ENCODE data around the gene SLC38A1.
A peak's percentile ranks its signal among the peaks of the same experiment; 100 is the strongest.
"Not testable (repeated sequence)": the region's sequence is repeated elsewhere in the genome, so short reads cannot be mapped to it uniquely, and the experiment has no call there.

The SLC38A1 gene

DNA sequence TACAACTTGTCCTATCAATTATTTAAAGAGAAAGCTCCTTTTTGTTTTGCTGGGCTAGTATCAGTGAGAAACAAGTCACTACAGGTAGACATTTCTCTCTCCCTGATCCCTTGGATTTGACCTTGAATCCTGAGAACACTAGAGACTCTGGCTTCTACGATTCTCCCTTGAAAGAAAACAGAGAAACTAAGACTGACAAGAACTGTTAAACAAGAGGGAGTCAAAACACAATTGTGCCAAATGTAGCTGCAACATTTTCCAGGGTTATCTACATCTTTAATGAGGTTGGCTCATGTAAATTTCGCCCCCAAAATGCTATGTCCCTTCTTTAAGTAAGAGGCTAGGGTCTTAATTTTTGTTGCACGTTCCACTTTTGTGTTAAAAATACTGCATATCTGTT, 62.4 kb downstream of the SLC38A1 start:
- no peak for DNase-seq (ENCODE audit: low spot score)

GRCh38 chr12:46205294-46205693, 63.5 kb downstream of the SLC38A1 start:
- no peak for DNase-seq (ENCODE audit: low spot score)

- peak; percentile 7 for DNase-seq (ENCODE audit: low spot score)
These were observed 67.5 kb downstream of the SLC38A1 start for GRCh38 chr12:46201284-46201789.

- DNase-seq (ENCODE audit: low spot score): no peak
These were observed 68.3 kb downstream of the SLC38A1 start for GRCh38 chr12:46200551-46200950.

GRCh38 chr12:46198913-46199312, 69.9 kb downstream of the SLC38A1 start:
- DNase-seq (ENCODE audit: low spot score): no peak

DNA sequence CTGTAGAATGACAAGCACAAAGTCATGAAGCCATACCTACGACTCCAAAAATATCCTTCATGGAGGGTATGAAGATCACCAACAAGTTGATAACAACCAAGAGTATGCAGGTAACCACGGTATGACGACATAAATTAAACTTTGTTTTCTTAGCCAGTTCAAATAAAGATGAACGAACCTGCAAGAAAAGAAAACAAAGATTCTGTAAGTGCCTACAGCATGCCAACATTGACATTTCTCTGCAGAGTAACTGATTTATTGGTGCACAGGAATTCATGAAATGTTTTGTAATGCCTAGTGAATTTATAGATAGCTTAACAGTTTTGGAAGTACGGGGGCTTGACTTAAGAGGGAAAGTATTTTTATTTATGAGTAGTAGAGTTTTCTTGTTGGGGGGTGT, 71.0 kb downstream of the SLC38A1 start:
- no peak for DNase-seq (ENCODE audit: low spot score)

DNA sequence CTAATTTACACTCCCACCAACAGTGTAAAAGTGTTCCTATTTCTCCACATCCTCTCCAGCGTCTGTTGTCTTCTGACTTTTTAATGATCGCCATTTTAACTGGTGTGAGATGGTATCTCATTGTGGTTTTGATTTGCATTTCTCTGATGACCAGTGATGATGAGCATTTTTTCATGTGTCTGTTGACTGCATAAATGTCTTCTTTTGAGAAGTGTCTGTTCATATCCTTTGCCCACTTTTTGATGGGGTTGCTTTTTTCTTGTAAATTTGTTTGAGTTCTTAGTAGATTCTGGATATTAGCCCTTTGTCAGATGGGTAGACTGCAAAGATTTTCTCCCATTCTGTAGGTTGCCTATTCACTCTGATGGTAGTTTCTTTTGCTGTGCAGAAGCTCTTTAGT, 78.3 kb downstream of the SLC38A1 start:
- DNase-seq (ENCODE audit: low spot score): not testable (repeated sequence)

DNA sequence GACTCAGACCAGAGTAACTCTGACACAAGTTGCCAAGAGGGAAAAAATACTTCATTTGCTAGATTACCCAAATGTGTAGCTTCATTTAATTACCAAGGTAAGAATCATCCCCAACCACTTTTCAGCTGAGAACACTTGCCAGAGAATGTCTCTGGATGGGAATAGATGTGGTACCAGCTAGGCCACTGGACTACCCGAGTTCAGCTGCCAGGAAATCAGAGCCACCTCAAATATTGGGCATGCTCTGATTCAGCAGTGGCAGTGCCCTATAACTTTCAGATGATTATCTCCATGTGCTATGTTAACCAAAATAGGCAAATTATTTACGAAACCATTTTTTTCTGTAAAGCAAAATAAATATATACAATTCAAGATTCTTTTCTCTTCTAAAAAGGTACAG, 80.7 kb downstream of the SLC38A1 start:
- no peak for DNase-seq (ENCODE audit: low spot score)

GRCh38 chr12:46187023-46187422, 81.8 kb downstream of the SLC38A1 start:
- no peak for DNase-seq (ENCODE audit: low spot score)

DNA sequence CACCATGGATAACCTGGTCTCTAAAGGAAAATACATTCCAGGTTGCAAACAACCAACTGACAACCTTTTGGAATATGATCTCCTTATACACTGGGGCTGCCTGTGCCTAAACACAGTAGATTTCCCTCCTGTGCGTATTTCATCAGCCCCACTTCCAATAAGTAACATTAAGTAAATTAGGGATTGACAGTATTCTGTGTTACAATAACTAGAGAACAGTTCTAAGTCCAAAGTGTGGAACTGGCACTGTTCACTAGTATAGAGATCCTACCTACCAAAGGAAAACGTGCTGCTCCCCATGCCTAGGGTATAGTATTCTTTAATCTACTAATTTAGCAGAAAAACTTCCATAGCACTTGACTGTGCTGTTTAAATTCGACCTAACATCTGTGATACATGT, 82.8 kb downstream of the SLC38A1 start:
- DNase-seq (ENCODE audit: low spot score): no peak

DNA sequence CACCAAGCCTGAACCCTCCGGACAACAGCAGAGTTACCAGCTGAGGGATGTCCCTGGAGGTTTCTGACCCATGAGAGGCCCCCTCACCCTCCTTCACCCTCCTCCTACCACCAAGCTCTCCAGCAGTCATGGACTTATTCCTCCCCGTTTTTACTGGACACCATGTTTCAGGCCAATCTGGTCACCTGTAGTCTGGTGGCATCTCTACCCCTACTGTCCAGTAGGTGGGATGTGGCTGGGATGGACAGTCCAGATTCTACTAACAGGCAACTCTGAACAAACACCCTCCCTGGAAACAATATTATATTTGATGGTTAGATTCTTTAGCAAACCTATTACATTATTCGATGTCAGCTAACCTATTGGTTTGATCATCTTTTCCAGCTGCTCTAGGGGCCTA, 83.2 kb downstream of the SLC38A1 start:
- no peak for DNase-seq (ENCODE audit: low spot score)

DNA sequence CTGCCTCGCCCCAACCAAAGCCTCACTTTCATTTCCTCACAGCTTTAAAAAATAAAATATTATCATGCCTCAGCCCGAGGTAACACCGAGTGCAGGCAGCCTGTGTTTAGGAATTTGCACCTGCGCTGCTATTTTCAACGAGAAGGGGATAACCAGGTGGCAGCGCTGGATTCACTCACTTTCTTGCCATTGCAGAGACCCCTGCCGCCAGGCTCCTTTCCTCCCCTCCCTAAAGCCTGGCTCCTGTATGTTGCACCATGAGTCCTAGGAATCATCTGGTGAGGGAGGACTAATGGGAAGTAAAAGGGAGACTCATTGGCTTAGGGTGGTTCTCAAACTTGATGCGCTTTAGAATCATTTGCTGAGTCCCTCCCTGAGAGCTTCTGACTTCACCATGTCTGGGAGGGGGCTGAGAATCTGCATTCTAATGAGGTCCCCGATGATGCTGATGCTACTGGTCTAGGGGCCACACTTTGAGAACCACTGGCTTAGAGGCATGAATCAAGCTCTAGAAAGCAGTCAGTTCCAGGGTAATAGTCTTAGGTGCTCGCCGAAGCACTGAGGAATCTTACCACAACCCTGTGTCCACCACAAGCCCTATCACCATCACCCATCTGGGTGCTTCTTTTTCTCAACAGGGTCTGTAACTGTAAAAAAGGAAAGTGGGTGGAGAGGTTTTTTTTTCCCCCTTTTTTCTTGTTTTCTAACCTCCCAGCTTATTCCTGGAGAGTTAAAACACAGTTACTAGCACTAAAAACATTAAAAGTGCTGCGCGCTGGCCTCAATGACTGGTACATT, 83.8 kb downstream of the SLC38A1 start:
- no peak for DNase-seq (ENCODE audit: low spot score)

DNA sequence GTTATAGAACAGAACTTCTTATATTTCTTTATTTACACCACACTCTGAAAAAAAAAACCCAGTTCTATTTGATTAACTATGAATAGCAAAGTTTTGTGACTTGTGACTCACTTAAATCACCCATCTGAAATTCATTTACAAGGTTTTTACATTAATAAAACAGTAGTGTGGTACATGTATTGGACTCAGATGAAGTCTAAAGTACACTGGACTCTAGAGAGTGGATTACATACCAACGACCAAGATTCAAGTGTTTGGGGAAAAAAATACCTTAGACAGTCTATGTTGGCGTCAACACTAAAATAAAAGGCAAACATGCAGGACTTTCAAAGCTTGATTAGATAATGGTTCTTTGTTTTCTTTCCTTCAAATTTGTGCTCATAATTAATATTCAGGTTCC, 85.7 kb downstream of the SLC38A1 start:
- DNase-seq (ENCODE audit: low spot score): no peak

DNA sequence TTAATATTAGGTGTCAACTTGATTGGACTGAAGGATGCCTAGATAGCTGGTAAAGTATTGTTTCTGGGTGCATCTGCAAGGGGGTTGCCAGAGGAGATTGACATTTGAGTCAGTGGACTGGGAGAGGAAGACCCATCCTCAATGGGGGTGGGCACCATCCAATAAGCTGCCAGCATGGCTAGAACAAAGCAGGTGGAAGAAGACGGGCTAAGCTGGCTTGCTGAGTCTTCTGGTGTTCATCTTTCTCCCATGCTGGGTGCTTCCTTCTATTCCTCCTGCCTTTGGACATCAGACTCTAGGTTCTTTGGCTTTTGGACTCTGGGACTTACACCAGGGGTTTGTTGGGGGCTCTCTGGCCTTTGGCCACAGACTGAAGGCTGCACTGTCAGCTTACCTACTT, 87.4 kb downstream of the SLC38A1 start:
- DNase-seq (ENCODE audit: low spot score): no peak

GRCh38 chr12:46179693-46180452, 89.0 kb downstream of the SLC38A1 start:
- DNase-seq (ENCODE audit: low spot score): no peak

GRCh38 chr12:46177837-46178608, 90.8 kb downstream of the SLC38A1 start:
- no peak for DNase-seq (ENCODE audit: low spot score)

DNA sequence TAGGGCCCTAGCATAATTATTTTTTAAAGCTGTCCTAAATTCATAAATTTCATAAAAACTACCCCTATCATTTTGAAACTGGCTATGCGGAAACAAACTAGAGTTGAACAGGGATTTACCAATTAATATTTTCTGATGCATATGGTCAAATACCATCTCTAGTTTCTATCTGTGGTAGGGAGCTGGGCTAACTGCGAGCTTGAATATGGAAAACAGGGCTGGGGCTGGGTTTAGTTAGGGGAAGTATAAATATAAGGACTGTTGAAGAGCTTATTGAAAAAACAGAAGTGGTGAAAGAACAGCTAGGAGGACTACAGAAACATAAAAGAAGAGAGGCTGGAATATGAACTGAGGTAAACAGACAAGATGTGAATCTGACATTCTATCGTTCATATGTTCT, 91.8 kb downstream of the SLC38A1 start:
- no peak for DNase-seq (ENCODE audit: low spot score)

GRCh38 chr12:46174919-46175318, 93.9 kb downstream of the SLC38A1 start:
- DNase-seq (ENCODE audit: low spot score): no peak

DNA sequence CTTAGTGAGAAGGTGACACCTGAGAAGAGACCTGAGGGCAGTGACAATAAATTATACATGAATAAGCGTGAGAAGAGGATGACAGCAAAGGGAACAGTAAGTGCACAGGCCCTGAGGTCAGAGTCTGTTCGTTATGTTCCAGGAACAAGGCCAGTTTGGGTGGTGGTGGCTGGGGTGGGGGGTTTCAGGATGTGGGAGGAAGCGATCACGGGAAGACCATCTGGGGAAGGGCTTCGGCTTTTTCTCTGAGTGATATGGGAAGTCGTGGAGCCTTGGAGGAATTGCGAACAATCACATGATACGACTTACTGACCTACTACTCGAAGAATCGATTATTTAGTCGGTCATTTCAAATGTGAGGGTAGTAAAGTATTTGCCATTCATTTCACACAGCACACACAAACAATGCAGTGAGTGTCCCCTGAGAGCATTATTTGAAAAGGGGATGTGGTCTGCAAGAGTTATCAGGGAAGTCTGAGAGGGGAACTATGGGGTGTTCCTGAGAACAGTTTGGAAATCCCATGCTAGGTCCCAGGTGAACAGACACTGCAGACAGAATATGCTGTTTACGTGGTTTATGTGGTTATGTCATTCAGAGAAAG, 94.7 kb downstream of the SLC38A1 start:
- no peak for DNase-seq (ENCODE audit: low spot score)

DNA sequence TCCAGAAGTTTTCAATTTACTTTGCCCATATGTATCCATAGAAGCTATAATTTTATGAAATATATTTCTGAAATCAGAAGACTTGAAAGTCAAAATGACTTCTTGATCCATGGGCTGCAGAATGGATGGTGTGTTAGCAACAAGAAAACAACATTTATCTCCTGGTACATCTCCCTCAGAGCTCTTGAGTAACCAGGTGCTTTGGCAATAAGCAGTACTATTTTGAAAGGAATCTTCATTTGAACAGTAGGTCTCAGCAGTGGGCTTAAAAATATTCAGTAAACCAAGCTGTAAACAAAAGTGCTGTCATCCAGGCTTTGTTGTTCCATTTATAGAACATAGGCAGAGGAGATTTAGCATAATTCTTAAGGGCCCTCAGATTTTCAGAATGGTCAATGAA, 100.4 kb downstream of the SLC38A1 start:
- DNase-seq (ENCODE audit: low spot score): no peak

DNA sequence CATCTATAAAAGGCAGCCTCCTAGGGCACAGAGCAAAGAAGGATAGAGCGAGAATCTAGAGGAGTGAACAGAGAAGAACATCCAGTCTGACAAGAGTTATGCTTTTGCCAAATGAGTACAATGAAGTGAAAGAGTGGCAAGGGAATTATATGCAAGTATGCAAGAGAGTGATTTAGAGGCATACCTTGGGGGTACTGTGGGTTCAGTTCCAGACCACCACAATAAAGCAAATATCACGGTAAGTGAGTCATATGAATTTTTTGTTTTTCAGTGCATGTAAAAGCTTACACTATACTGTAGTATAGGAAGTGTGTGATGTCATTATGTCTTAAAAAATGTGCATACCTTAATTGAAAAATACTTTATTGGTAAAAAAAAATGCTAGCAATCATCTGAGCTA, 101.4 kb downstream of the SLC38A1 start:
- DNase-seq (ENCODE audit: low spot score): no peak

DNA sequence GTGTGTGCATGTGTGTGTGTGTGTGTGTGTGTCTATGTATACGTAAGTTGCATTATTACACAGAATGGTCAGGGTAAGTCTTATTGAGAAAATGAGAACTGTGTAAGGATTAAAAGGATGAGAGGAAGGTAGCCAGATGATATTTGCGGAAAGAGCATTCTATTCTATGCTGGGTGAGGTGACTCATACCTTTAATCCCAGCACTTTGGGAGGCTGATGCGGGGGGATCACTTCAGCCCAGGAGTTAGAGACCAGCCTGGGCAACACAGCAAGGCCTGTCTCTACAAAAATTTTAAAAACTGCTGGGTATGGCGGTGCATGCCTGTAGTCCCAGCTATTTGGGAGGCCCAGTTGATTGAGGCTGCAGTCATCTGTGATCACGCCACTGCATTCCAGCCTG, 103.7 kb downstream of the SLC38A1 start:
- DNase-seq (ENCODE audit: low spot score): no peak

Measured in HuH-7.5 (cell line).